Kidney (tissue), 14 donors: Measurements from ENCODE around the gene CEP170. TPM values are rescaled to one million over a fixed set of nuclear protein-coding genes. Genes with fewer than 3 reads are reported as not detected.

Experiments
- DNase-seq, 5 donors: peaks; one replicate each; pipeline ENCODE4 v3.0.0-alpha.2; 2013 to 2020
- FAIRE-seq: peaks from 2 replicates; lab custom pipeline; 2012; peaks lifted over from hg19 to GRCh38; lab: Jason Lieb, UNC
- H3K27ac ChIP-seq, 2 donors: one replicate each; pipeline ENCODE4 v1.7.0; 2013; ENCODE audit warnings: low read depth in 2 of 2, low read length in 2 of 2, inconsistent platforms in 1 of 2
- H3K27me3 ChIP-seq: one replicate; pipeline ENCODE4 v1.7.1; 2013; ENCODE audit warnings: low read length, inconsistent platforms; ENCODE audit not compliant: control insufficient read depth, insufficient read depth
- H3K36me3 ChIP-seq, 3 donors: one replicate each; pipeline versions ENCODE4 v1.7.0 to v1.7.1; 2013; ENCODE audit warnings: low read length in 3 of 3, control low read depth in 1 of 3, inconsistent platforms in 1 of 3; ENCODE audit not compliant: insufficient read depth in 3 of 3, control insufficient read depth in 2 of 3
- H3K4me1 ChIP-seq, 3 donors: one replicate each; pipeline versions ENCODE4 v1.7.0 to v1.7.1; 2013; ENCODE audit warnings: low read length in 3 of 3, inconsistent platforms in 1 of 3, low read depth in 1 of 3; ENCODE audit not compliant: control insufficient read depth in 2 of 3, insufficient read depth in 2 of 3
- H3K4me3 ChIP-seq, 3 donors: one replicate each; pipeline versions ENCODE4 v1.7.0 to v1.8.1; 2013; ENCODE audit warnings: low read length in 3 of 3, control low read depth in 1 of 3, inconsistent platforms in 1 of 3
- H3K9ac ChIP-seq, 3 donors: one replicate each; pipeline versions ENCODE4 v1.7.0 to v1.7.1; 2013; ENCODE audit warnings: low read length in 3 of 3, control low read depth in 1 of 3, inconsistent platforms in 1 of 3
- H3K9me3 ChIP-seq, 3 donors: one replicate each; pipeline versions ENCODE4 v1.7.0 to v1.7.1; 2013; ENCODE audit warnings: low read length in 3 of 3, control low read depth in 1 of 3, inconsistent platforms in 1 of 3; ENCODE audit not compliant: control insufficient read depth in 2 of 3, insufficient read depth in 1 of 3
- intact Hi-C: fragments of 100-400 bp; cut with DNase I; formaldehyde crosslinking; loops from one replicate; pipeline ENCODE4 v1.11.1; 2022
- polyA plus RNA-seq: library from polyadenylated mRNA; stranded (reverse); fragments of 350-450 nt; fragmentation: Illumina TruSeq; extraction: RNeasy Lipid Tissue Mini Kit (QIAGEN cat#74804); gene quantifications from one replicate; pipeline ENCODE4 v1.2.3, GENCODE V29; 2014; ENCODE audit warnings: low read depth, low replicate concordance; ENCODE audit not compliant: insufficient read depth
- total RNA-seq: library from RNA; stranded (reverse); fragmentation: NEBNext Ultra II Directional; extraction: Animal tissue kit (Norgen Biotek cat#: 25700); gene quantifications from one replicate; pipeline ENCODE4 v1.2.1, GENCODE V29; 2021
- TF ChIP-seq, protein P1 (sequence below): IDR thresholded peaks from 3 replicates; pipeline ENCODE4 v1.5.1; 2012; ENCODE audit warnings: mild to moderate bottlenecking, moderate library complexity, borderline replicate concordance; ENCODE audit not compliant: insufficient read depth; ENCODE audit errors: extremely low read depth
- donor health status: control.
- donor health status: control.
- donor health status: control.
- donor health status: control.
- donor health status: control.
- donor health status: DM: yes; HTN: yes; CAD: no.
- donor health status: Normal renal cell carcinoma (clear cell type).

Gene CEP170
- total and polyA plus RNA-seq, 2 donors from 2014 or later: 6.8 to 43.2 TPM

- peaks cover 0 to 13% (median 4%) of the 10 kb centered on the region in 3 donors for H3K4me1 ChIP-seq
- H3K9ac ChIP-seq: no peak overlapping the region
- DNase-seq (no peak), FAIRE-seq (no peak)
- no peaks in the 10 kb centered on the region for H3K36me3 ChIP-seq
- intact Hi-C loops: no loop called here
- no peak overlapping the region for H3K4me3 ChIP-seq
- no peak overlapping the region for H3K27ac ChIP-seq
- H3K9me3 ChIP-seq: no peaks in the 10 kb centered on the region
- H3K27me3 ChIP-seq: no peaks in the 10 kb centered on the region
- TF ChIP-seq, protein P1, sequence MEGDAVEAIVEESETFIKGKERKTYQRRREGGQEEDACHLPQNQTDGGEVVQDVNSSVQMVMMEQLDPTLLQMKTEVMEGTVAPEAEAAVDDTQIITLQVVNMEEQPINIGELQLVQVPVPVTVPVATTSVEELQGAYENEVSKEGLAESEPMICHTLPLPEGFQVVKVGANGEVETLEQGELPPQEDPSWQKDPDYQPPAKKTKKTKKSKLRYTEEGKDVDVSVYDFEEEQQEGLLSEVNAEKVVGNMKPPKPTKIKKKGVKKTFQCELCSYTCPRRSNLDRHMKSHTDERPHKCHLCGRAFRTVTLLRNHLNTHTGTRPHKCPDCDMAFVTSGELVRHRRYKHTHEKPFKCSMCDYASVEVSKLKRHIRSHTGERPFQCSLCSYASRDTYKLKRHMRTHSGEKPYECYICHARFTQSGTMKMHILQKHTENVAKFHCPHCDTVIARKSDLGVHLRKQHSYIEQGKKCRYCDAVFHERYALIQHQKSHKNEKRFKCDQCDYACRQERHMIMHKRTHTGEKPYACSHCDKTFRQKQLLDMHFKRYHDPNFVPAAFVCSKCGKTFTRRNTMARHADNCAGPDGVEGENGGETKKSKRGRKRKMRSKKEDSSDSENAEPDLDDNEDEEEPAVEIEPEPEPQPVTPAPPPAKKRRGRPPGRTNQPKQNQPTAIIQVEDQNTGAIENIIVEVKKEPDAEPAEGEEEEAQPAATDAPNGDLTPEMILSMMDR: no peak
Observed at GRCh38 chr1:243260221-243260880, 5.3 kb upstream of the CEP170 start.

- DNase-seq (no peak), FAIRE-seq (no peak)
- intact Hi-C loops: no loop called here
- peaks cover 0 to 13% (median 4%) of the 10 kb centered on the region in 3 donors for H3K4me1 ChIP-seq
- no peaks in the 10 kb centered on the region for H3K9me3 ChIP-seq
- no peak overlapping the region for H3K9ac ChIP-seq
- H3K27me3 ChIP-seq: no peaks in the 10 kb centered on the region
- no peak overlapping the region for H3K4me3 ChIP-seq
- TF ChIP-seq, protein P1: no peak
- no peak overlapping the region for H3K27ac ChIP-seq
- no peaks in the 10 kb centered on the region for H3K36me3 ChIP-seq
Observed at GRCh38 chr1:243258731-243259130, 3.6 kb upstream of the CEP170 start.

DNA sequence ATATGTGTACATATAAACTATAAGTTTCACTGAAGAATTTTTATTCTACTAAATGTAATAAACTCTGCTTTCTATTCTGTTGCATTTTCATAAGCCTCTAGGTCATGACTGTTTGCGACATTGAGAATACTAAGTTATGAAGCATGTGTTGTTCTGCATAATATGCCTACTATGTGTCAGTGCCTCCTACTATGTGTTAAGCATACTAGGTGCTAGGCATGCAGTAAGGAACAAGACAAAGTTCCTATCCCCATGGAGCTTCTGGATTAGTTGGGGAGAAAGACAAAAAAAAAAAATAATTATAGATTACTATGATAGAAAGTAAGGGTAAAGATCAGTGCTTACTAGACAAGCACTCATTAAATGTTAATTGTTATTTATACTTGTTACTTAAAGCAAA is 2.1 kb upstream of the CEP170 start:
- Histone ChIP-seq H3K27ac (no peak overlapping the region), H3K27me3 (no peaks in the 10 kb centered on the region), H3K4me1 (peaks cover 0 to 21% (median 6%) of the 10 kb centered on the region in 3 donors), H3K36me3 (no peaks in the 10 kb centered on the region), H3K4me3 (peak overlapping the region in 2 of 3 donors; percentile 96 to 99), H3K9me3 (no peaks in the 10 kb centered on the region), H3K9ac (no peak overlapping the region)
- FAIRE-seq (no peak), DNase-seq (no peak)
- TF ChIP-seq, protein P1: no peak
- intact Hi-C loops: no loop called here
